Measurements from ENCODE around the gene RNF130. TPM values are rescaled to one million over a fixed set of nuclear protein-coding genes. Genes with fewer than 3 reads are reported as not detected.

RNF130 gene
- total RNA-seq, 1 donor from 2014 or later: 45.9 TPM

GRCh38 chr5:180117000-180117725 is 45.6 kb upstream of the RNF130 start:
- H3K27ac ChIP-seq (replicated peaks): no peak overlapping the region
- H3K27me3 ChIP-seq (ENCODE audit: low read depth): peaks cover 47% of the 10 kb centered on the region
- H3K9me3 ChIP-seq (replicated peaks): no peaks in the 10 kb centered on the region
- no peak overlapping the region for H3K4me3 ChIP-seq
- no peaks in the 10 kb centered on the region for H3K4me1 ChIP-seq
- H3K36me3 ChIP-seq: no peaks in the 10 kb centered on the region
- DNase-seq: no peak
- no peak for TF ChIP-seq CTCF (IDR thresholded peaks at IDR 0.05; ENCODE audit: borderline replicate concordance)
- intact Hi-C loops (cut with micrococcal nuclease): no loop called here

- peaks cover 48% of the 10 kb centered on the region for H3K27me3 ChIP-seq (ENCODE audit: low read depth)
- intact Hi-C loops (cut with micrococcal nuclease): no loop called here
- no peaks in the 10 kb centered on the region for H3K36me3 ChIP-seq
- DNase-seq: no peak
- H3K9me3 ChIP-seq (replicated peaks): no peaks in the 10 kb centered on the region
- no peak overlapping the region for H3K4me3 ChIP-seq
- H3K4me1 ChIP-seq: no peaks in the 10 kb centered on the region
- no peak for TF ChIP-seq CTCF (IDR thresholded peaks at IDR 0.05; ENCODE audit: borderline replicate concordance)
- H3K27ac ChIP-seq (replicated peaks): no peak overlapping the region
Observed at GRCh38 chr5:180116077-180116999, 44.8 kb upstream of the RNF130 start.

GRCh38 chr5:180115326-180116076 is 43.9 kb upstream of the RNF130 start:
- no peak for DNase-seq
- no peak overlapping the region for H3K27ac ChIP-seq (replicated peaks)
- peaks cover 41% of the 10 kb centered on the region for H3K27me3 ChIP-seq (ENCODE audit: low read depth)
- H3K9me3 ChIP-seq (replicated peaks): no peaks in the 10 kb centered on the region
- H3K4me3 ChIP-seq: no peak overlapping the region
- TF ChIP-seq CTCF (IDR thresholded peaks at IDR 0.05; ENCODE audit: borderline replicate concordance): no peak
- intact Hi-C loops (cut with micrococcal nuclease): no loop called here
- no peaks in the 10 kb centered on the region for H3K36me3 ChIP-seq
- H3K4me1 ChIP-seq: no peaks in the 10 kb centered on the region

- no peaks in the 10 kb centered on the region for H3K9me3 ChIP-seq (replicated peaks)
- TF ChIP-seq CTCF (IDR thresholded peaks at IDR 0.05; ENCODE audit: borderline replicate concordance): no peak
- no peaks in the 10 kb centered on the region for H3K4me1 ChIP-seq
- H3K36me3 ChIP-seq: no peaks in the 10 kb centered on the region
- no peak for DNase-seq
- peaks cover 30% of the 10 kb centered on the region for H3K27me3 ChIP-seq (ENCODE audit: low read depth)
- no peak overlapping the region for H3K27ac ChIP-seq (replicated peaks)
- intact Hi-C loops (cut with micrococcal nuclease): no loop called here
- no peak overlapping the region for H3K4me3 ChIP-seq
Observed at GRCh38 chr5:180114304-180115003, 42.9 kb upstream of the RNF130 start.
